Coronary artery (tissue), 2 donors: ENCODE measurements around the gene BCAR1.
A peak's percentile ranks its signal among the peaks of the same experiment; 100 is the strongest.

ENCODE experiments used
- DNase-seq: peaks from one replicate; pipeline ENCODE4 v3.0.0-alpha.2; 2017; ENCODE audit warnings: low spot score
- H3K27ac ChIP-seq, 2 donors: fragments of 200-600 bp; sonication (generic); one replicate each; pipeline ENCODE4 v1.5.1; 2016 to 2019
- H3K4me3 ChIP-seq: fragments of 200-600 bp; sonication (generic); 2 replicates; pipeline ENCODE4 v1.5.1; 2016; ENCODE audit warnings: mild to moderate bottlenecking, moderate library complexity
- TF ChIP-seq, protein P1 (sequence below): fragments of 200-600 bp; sonication (generic); IDR thresholded peaks from one replicate; pipeline ENCODE4 v1.5.1; 2019; ENCODE audit warnings: antibody characterized with exemption

The BCAR1 gene, protein sequence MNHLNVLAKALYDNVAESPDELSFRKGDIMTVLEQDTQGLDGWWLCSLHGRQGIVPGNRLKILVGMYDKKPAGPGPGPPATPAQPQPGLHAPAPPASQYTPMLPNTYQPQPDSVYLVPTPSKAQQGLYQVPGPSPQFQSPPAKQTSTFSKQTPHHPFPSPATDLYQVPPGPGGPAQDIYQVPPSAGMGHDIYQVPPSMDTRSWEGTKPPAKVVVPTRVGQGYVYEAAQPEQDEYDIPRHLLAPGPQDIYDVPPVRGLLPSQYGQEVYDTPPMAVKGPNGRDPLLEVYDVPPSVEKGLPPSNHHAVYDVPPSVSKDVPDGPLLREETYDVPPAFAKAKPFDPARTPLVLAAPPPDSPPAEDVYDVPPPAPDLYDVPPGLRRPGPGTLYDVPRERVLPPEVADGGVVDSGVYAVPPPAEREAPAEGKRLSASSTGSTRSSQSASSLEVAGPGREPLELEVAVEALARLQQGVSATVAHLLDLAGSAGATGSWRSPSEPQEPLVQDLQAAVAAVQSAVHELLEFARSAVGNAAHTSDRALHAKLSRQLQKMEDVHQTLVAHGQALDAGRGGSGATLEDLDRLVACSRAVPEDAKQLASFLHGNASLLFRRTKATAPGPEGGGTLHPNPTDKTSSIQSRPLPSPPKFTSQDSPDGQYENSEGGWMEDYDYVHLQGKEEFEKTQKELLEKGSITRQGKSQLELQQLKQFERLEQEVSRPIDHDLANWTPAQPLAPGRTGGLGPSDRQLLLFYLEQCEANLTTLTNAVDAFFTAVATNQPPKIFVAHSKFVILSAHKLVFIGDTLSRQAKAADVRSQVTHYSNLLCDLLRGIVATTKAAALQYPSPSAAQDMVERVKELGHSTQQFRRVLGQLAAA

DNA sequence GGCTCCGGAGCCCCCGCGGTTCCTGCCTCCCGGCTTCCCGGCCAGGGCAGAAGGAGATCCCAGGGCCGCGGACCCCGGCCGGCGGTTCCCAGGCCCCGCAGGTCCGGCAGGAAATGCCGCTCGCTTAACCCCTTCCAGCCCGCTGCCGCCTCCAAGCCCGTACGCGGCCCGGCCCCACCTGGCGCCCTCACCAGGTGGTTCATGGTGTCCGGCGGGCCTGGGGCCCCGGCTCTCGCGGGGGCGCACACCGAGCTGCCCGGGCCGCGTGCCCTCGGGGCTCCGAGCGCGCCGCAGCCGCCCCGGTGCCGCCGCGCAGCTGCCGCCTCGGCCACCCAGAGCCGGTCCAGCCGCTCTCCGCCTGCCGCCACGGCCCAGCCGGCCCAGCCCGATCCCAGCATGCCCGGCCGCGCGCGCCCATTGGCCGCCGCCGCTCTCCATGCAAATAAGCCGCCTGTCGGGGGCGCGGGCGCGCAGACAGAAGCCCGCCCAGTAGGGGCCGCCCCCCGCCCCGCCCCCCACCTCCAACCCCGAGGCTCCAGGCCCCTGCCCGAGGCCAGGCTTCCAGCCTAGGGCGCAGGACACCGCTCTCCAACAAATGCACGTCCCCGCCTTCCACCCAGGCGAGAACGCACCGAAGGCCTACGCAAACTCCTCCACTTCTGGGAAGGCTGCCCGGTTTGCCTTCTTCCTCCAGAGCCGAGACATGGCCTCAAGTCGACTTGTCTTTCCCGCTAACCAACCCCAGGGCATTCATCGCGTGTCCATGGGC, at the start of gene BCAR1:
Gene BCAR1 (minus strand): TSS at position 345 of the 769 bp plus-strand sequence. CDS start 142 bp downstream, at position 203.
- peak within 1 kb of the TSS; percentile 88 for H3K4me3 ChIP-seq
- peak within 1 kb of the TSS; percentile 94 to 98 for H3K27ac ChIP-seq
- TF ChIP-seq, protein P1, sequence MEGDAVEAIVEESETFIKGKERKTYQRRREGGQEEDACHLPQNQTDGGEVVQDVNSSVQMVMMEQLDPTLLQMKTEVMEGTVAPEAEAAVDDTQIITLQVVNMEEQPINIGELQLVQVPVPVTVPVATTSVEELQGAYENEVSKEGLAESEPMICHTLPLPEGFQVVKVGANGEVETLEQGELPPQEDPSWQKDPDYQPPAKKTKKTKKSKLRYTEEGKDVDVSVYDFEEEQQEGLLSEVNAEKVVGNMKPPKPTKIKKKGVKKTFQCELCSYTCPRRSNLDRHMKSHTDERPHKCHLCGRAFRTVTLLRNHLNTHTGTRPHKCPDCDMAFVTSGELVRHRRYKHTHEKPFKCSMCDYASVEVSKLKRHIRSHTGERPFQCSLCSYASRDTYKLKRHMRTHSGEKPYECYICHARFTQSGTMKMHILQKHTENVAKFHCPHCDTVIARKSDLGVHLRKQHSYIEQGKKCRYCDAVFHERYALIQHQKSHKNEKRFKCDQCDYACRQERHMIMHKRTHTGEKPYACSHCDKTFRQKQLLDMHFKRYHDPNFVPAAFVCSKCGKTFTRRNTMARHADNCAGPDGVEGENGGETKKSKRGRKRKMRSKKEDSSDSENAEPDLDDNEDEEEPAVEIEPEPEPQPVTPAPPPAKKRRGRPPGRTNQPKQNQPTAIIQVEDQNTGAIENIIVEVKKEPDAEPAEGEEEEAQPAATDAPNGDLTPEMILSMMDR, result no peak
- peak; percentile 94 for DNase-seq

DNA sequence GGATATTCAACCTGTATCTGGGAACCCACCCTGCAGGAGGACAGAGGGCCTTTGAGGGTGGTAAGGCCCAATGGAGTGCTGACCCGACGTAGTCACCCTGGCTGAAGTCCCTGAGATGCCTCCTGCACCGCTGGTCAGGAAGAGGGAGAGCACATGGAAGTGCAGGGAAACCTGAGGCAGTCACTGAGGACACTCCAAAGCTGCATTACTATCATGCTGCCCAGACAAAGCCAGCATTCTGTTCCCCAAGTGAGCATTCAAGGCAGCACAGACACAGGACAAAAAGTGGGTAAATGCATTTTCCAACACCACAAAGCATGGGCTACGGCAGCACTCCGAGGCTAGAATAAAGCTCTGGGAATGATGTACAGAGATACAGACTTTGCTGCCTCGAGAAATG, 46.8 kb upstream of the BCAR1 start:
- Histone ChIP-seq H3K27ac (no peak overlapping the region), H3K4me3 (no peak overlapping the region)
- DNase-seq, result no peak
- TF ChIP-seq, protein P1, result no peak

- no peak overlapping the region for H3K27ac ChIP-seq
- H3K4me3 ChIP-seq, result no peak overlapping the region
- TF ChIP-seq, protein P1, result no peak
- no peak for DNase-seq
Observed at GRCh38 chr16:75296606-75297005, 45.2 kb upstream of the BCAR1 start.

GRCh38 chr16:75294773-75295459, 43.5 kb upstream of the BCAR1 start:
- TF ChIP-seq, protein P1, result no peak
- no peak overlapping the region for H3K27ac ChIP-seq
- no peak for DNase-seq
- H3K4me3 ChIP-seq, result no peak overlapping the region

DNA sequence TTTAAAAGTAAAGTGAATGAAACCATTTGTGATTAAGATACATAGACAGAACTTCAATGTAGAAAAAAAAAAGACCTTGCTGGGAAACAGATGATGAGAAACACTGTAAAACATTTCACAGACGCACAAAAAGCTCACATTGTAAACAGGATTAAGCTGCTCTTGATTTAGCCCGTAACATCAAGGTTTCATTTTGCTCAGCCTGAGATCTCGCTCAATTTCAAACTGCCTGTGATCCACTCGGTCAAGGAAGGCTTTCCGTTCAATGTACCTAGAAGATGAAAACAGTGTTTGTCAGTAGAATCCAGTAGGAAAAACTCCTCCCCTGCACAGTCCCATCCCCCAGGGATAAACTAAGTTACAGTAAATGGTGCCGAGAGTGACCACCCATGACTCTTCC, 42.3 kb upstream of the BCAR1 start:
- Histone ChIP-seq H3K4me3 (no peak overlapping the region), H3K27ac (no peak overlapping the region)
- no peak for DNase-seq
- TF ChIP-seq, protein P1, result no peak

- no peak overlapping the region for H3K27ac ChIP-seq
- TF ChIP-seq, protein P1, result no peak
- DNase-seq, result no peak
- H3K4me3 ChIP-seq, result no peak overlapping the region
Observed at GRCh38 chr16:75293173-75293572, 41.7 kb upstream of the BCAR1 start.
